ENCODE results near the gene SLC2A9.

SLC2A9 gene

GRCh38 chr4:10053635-10054453 is 32.5 kb upstream of the SLC2A9 start:
- Histone ChIP-seq H3K4me1 (ENCODE audit: insufficient read depth, low read length) (no peaks in the 10 kb centered on the region), H3K9ac (ENCODE audit: low read depth, low read length) (no peak overlapping the region), H3K9me3 (ENCODE audit: control insufficient read depth, insufficient read depth, low read length) (peaks cover 2% of the 10 kb centered on the region; the same call in 1 of the 2 replicates), H3K36me3 (ENCODE audit: insufficient read depth, low read length) (no peaks in the 10 kb centered on the region; the same call in 1 of the 2 replicates)

DNA sequence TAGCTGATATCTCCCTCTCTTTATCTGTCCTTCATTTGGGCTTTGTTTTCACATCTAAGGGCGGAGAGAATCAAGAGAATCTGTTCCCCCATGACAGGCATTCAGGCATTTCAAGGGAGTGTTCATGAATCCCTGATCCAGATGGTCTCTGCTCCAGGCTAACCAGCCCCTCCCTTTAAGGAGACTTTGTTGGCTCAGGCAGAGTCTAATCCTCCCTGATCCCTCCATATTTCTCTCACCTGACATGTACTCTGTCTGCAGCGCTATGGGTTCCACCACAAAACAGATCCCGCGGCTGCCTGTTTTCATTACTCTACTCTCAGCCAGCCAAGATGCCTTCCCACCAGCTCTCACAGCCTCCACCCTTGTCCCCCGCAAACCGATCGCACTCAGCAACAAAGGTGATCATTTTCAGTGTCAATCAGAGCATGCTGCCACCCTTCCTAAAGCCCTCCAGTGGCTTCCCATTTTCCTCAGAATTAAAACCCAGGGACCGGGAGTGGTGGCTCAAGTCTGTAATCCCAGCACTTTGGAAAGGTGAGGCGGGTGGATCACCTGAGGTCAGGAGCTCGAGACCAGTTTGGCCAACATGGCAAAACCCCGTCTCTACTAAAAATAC is 30.3 kb upstream of the SLC2A9 start:
- no peaks in the 10 kb centered on the region for H3K9me3 ChIP-seq (ENCODE audit: control insufficient read depth, insufficient read depth, low read length)
- no peak overlapping the region for H3K9ac ChIP-seq (ENCODE audit: low read depth, low read length)

GRCh38 chr4:10050721-10051120 is 29.4 kb upstream of the SLC2A9 start:
- H3K9ac ChIP-seq (ENCODE audit: low read depth, low read length) = no peak overlapping the region
- H3K36me3 ChIP-seq (ENCODE audit: insufficient read depth, low read length) = no peaks in the 10 kb centered on the region; the same call in 1 of the 2 replicates
- no peaks in the 10 kb centered on the region for H3K4me1 ChIP-seq (ENCODE audit: insufficient read depth, low read length)
- H3K9me3 ChIP-seq (ENCODE audit: control insufficient read depth, insufficient read depth, low read length) = no peaks in the 10 kb centered on the region

More for the DNA sequence above, 30.3 kb upstream of the SLC2A9 start:
- Histone ChIP-seq H3K4me1 (ENCODE audit: insufficient read depth, low read length) (no peaks in the 10 kb centered on the region), H3K36me3 (ENCODE audit: insufficient read depth, low read length) (no peaks in the 10 kb centered on the region; the same call in 1 of the 2 replicates)

- H3K4me1 ChIP-seq (ENCODE audit: insufficient read depth, low read length) = no peaks in the 10 kb centered on the region
- no peaks in the 10 kb centered on the region for H3K36me3 ChIP-seq (ENCODE audit: insufficient read depth, low read length)
- no peak overlapping the region for H3K9ac ChIP-seq (ENCODE audit: low read depth, low read length)
- no peaks in the 10 kb centered on the region for H3K9me3 ChIP-seq (ENCODE audit: control insufficient read depth, insufficient read depth, low read length)
Measured at GRCh38 chr4:10050261-10050661, 29.0 kb upstream of the SLC2A9 start.

DNA sequence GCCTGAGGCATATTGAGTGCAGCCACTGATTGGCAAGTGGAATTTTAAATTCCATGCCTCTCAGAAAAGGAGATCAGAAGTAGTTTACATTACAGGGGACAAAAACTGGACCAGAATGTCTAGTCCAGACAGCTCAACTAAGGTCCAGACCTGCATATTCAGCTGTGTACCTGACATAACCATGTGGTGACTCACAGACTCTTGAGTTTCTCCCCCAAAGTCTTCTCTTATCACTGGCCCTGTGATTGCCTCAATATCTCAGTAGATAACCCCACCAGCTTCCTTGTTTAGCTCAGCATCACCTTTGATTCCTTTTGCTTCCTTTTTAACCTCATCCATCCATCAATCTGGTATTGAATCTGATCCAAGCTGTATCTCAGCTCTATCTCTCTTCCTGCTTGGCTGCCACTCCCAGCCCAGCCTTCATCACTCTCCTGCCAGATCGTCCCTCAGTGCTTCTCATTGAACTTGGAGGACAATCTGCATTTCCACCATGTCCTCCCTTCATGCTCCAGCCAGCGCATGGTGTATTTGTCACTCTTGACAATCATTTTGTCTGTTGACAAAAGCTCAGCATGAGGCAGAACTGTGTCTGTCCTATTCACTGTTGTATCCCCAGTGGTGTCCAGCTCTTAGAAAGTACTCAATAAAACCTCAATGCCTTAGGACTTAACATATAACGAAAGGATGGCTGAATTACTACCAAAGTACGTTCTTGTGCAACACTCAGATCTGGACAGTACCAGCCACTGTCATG is 27.8 kb upstream of the SLC2A9 start:
- no peaks in the 10 kb centered on the region for H3K36me3 ChIP-seq (ENCODE audit: insufficient read depth, low read length)
- no peaks in the 10 kb centered on the region for H3K9me3 ChIP-seq (ENCODE audit: control insufficient read depth, insufficient read depth, low read length)
- no peak overlapping the region for H3K9ac ChIP-seq (ENCODE audit: low read depth, low read length)
- H3K4me1 ChIP-seq (ENCODE audit: insufficient read depth, low read length) = no peaks in the 10 kb centered on the region

GRCh38 chr4:10047967-10048366 is 26.7 kb upstream of the SLC2A9 start:
- Histone ChIP-seq H3K9ac (ENCODE audit: low read depth, low read length) (no peak overlapping the region), H3K4me1 (ENCODE audit: insufficient read depth, low read length) (no peaks in the 10 kb centered on the region), H3K9me3 (ENCODE audit: control insufficient read depth, insufficient read depth, low read length) (no peaks in the 10 kb centered on the region), H3K36me3 (ENCODE audit: insufficient read depth, low read length) (no peaks in the 10 kb centered on the region)

GRCh38 chr4:10046471-10046870 is 25.2 kb upstream of the SLC2A9 start:
- H3K9ac ChIP-seq (ENCODE audit: low read depth, low read length) = no peak overlapping the region
- no peaks in the 10 kb centered on the region for H3K4me1 ChIP-seq (ENCODE audit: insufficient read depth, low read length)
- H3K9me3 ChIP-seq (ENCODE audit: control insufficient read depth, insufficient read depth, low read length) = no peaks in the 10 kb centered on the region
- no peaks in the 10 kb centered on the region for H3K36me3 ChIP-seq (ENCODE audit: insufficient read depth, low read length)

GRCh38 chr4:10045481-10045880 is 24.2 kb upstream of the SLC2A9 start:
- Histone ChIP-seq H3K9ac (ENCODE audit: low read depth, low read length) (no peak overlapping the region), H3K9me3 (ENCODE audit: control insufficient read depth, insufficient read depth, low read length) (no peaks in the 10 kb centered on the region), H3K36me3 (ENCODE audit: insufficient read depth, low read length) (no peaks in the 10 kb centered on the region), H3K4me1 (ENCODE audit: insufficient read depth, low read length) (no peaks in the 10 kb centered on the region)

GRCh38 chr4:10041036-10041435 is 19.7 kb upstream of the SLC2A9 start:
- Histone ChIP-seq H3K9me3 (ENCODE audit: control insufficient read depth, insufficient read depth, low read length) (no peaks in the 10 kb centered on the region), H3K36me3 (ENCODE audit: insufficient read depth, low read length) (no peaks in the 10 kb centered on the region), H3K9ac (ENCODE audit: low read depth, low read length) (no peak overlapping the region), H3K4me1 (ENCODE audit: insufficient read depth, low read length) (no peaks in the 10 kb centered on the region)

- H3K9me3 ChIP-seq (ENCODE audit: control insufficient read depth, insufficient read depth, low read length) = no peaks in the 10 kb centered on the region
- no peaks in the 10 kb centered on the region for H3K4me1 ChIP-seq (ENCODE audit: insufficient read depth, low read length)
- H3K36me3 ChIP-seq (ENCODE audit: insufficient read depth, low read length) = no peaks in the 10 kb centered on the region
- no peak overlapping the region for H3K9ac ChIP-seq (ENCODE audit: low read depth, low read length)
Measured at GRCh38 chr4:10040049-10040892, 19.0 kb upstream of the SLC2A9 start.

DNA sequence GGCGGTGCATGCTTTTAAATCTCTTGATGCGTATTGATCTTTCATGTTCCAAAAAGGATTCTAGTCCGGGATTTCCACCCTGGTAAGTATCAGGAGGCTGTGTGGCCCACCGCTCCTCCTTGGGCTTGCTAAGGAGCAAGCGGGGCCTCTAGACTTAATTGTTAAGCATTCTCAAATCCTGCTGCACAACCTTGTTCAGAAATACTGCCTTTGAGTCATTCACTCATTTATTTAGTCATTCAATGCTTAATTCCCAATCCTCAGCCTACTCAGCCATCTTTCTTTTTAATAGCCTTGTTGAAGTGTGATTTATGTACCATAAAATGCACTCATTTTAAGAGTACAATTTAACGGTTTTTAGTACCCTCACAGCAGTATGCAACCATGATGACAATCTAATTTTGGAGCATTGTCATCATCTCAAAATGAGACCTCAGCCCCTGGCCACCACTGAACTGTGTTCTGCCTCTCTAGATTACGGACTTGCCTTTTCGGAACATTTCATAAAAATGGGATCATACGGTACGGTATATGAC is 15.6 kb upstream of the SLC2A9 start:
- Histone ChIP-seq H3K4me1 (ENCODE audit: insufficient read depth, low read length) (peaks cover 8% of the 10 kb centered on the region), H3K9me3 (ENCODE audit: control insufficient read depth, insufficient read depth, low read length) (no peaks in the 10 kb centered on the region)

DNA sequence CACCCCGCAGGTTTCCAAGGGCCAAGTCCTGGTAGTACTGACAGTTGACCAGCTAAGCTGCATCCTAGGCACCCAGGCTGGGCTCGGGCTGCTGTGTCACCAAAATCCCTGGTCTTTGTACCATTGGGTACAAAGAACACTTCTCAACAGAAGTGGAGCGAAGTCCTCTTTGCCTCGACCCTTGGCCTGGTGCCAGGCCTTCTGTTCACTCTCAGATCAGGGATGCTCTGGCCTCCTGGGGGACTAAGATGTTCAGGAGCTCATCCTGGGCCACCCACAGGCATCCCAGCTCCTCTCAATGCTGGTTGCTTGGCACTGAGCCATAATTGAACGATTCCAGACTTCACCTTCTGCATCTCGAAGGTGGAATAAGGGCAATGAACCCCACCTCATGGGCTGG is 13.8 kb upstream of the SLC2A9 start:
- Histone ChIP-seq H3K9ac (ENCODE audit: low read depth, low read length) (no peak overlapping the region), H3K36me3 (ENCODE audit: insufficient read depth, low read length) (no peaks in the 10 kb centered on the region), H3K4me1 (ENCODE audit: insufficient read depth, low read length) (peaks cover 11% of the 10 kb centered on the region), H3K9me3 (ENCODE audit: control insufficient read depth, insufficient read depth, low read length) (no peaks in the 10 kb centered on the region)

More for the DNA sequence above, 15.6 kb upstream of the SLC2A9 start:
- Histone ChIP-seq H3K36me3 (ENCODE audit: insufficient read depth, low read length) (no peaks in the 10 kb centered on the region), H3K9ac (ENCODE audit: low read depth, low read length) (no peak overlapping the region)

DNA sequence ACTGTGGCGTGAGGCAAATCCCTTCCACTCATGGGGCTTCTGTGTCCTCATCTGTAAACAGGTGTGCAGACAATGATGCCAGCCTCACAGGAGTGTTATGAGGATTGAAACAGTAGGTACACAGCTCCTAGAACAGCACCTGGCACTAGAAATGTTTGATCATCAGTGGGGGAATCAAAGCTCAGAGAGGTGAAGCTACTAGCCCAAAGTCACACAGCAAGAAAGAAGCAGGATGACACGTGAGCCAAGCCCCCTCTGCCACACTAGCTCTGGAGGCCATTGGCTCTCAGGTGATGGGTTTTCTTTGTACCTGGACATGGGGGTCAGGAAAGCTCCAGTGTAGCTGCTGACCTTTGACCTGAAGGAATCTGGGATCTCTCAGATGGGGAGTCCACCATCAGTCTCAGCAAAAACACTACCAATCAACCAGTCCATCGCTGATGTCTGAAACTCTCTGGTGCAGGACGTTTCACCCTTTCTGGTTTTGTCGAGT is 13.4 kb upstream of the SLC2A9 start:
- Histone ChIP-seq H3K9ac (ENCODE audit: low read depth, low read length) (no peak overlapping the region), H3K36me3 (ENCODE audit: insufficient read depth, low read length) (no peaks in the 10 kb centered on the region), H3K4me1 (ENCODE audit: insufficient read depth, low read length) (peaks cover 11% of the 10 kb centered on the region), H3K9me3 (ENCODE audit: control insufficient read depth, insufficient read depth, low read length) (no peaks in the 10 kb centered on the region)
